ENCODE measurements around the gene CDCA4. TPM values are rescaled to one million over a fixed set of nuclear protein-coding genes. Genes with fewer than 3 reads are reported as not detected.

CDCA4 gene
- total RNA-seq, 2 donors from 2014 or later, result 46.6 to 65.1 TPM

DNA sequence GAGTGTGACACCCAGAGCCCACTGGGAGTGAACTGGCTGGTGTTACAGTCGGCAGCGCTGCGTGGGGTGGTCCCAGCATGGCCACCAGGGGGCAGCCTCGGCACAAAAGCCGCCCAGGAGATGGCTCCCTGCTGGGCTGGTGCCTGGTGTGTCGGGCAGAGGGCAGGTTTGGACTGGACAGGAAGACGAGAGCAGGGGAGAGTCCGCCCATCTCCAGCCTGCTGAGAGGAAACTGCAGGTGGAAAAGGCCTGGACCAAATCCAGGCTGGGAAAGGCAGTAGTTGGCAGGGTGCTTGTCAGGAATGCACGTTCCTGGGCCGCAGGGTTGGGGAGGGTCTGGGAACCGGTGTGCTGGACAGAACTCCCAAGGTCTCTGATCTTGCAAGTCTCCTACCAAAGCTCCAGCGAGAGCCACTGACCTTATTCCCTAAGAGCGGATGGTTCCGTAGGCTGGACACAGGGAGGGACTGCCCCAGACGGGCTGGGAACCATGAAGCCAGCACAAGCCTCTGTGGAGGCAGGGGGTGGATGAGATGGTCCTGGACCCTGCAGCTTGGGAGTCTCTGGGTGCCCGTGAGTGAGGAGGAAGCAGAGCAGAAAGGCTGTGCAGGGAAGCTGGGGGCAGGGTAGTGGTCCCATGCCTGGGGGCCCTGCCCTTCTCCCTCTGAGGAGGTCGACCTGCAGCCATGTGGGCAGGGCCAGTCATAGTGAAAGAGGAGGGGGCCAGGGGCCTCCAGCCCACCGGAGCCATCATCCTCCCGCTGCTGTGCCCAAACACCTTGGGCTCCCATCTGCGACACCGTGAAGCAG lies 44.5 kb downstream of the CDCA4 start:
- Histone ChIP-seq H3K4me3 (ENCODE audit: low read length) (no peak overlapping the region), H3K36me3 (ENCODE audit: control insufficient read depth, insufficient read depth, low read length) (no peaks in the 10 kb centered on the region), H3K9me3 (ENCODE audit: control insufficient read depth, low read length) (no peaks in the 10 kb centered on the region), H3K4me1 (ENCODE audit: control insufficient read depth, insufficient read depth, low read length) (no peaks in the 10 kb centered on the region), H3K27ac (ENCODE audit: low read depth, low read length) (no peak overlapping the region), H3K9ac (ENCODE audit: extremely low read depth, low read length, poor library complexity, severe bottlenecking) (no peak overlapping the region), H3K27me3 (ENCODE audit: control insufficient read depth, insufficient read depth, low read length, poor library complexity, severe bottlenecking) (peaks cover 36% of the 10 kb centered on the region)
- H3K9me3 Mint-ChIP-seq, result no peaks in the 10 kb centered on the region
- peaks cover 3% of the 10 kb centered on the region for H3K4me1 Mint-ChIP-seq
- H3K27me3 Mint-ChIP-seq (ENCODE audit: insufficient read depth), result peaks cover 51% of the 10 kb centered on the region
- peak; percentile 92 for DNase-seq
- H3K36me3 Mint-ChIP-seq (ENCODE audit: low read depth), result no peaks in the 10 kb centered on the region
- no peak overlapping the region for H3K27ac Mint-ChIP-seq
- 61 to 65% methylated on average over 20 to 21 of the region's 21 CpGs for WGBS, 2 experiments (ENCODE audit: insufficient coverage in 1 of 2, insufficient read length in 1 of 2)
- TF ChIP-seq, protein P1, sequence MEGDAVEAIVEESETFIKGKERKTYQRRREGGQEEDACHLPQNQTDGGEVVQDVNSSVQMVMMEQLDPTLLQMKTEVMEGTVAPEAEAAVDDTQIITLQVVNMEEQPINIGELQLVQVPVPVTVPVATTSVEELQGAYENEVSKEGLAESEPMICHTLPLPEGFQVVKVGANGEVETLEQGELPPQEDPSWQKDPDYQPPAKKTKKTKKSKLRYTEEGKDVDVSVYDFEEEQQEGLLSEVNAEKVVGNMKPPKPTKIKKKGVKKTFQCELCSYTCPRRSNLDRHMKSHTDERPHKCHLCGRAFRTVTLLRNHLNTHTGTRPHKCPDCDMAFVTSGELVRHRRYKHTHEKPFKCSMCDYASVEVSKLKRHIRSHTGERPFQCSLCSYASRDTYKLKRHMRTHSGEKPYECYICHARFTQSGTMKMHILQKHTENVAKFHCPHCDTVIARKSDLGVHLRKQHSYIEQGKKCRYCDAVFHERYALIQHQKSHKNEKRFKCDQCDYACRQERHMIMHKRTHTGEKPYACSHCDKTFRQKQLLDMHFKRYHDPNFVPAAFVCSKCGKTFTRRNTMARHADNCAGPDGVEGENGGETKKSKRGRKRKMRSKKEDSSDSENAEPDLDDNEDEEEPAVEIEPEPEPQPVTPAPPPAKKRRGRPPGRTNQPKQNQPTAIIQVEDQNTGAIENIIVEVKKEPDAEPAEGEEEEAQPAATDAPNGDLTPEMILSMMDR (conservative IDR thresholded peaks at IDR 0.05), result peak; percentile 96
- no peak overlapping the region for H3K4me3 Mint-ChIP-seq

DNA sequence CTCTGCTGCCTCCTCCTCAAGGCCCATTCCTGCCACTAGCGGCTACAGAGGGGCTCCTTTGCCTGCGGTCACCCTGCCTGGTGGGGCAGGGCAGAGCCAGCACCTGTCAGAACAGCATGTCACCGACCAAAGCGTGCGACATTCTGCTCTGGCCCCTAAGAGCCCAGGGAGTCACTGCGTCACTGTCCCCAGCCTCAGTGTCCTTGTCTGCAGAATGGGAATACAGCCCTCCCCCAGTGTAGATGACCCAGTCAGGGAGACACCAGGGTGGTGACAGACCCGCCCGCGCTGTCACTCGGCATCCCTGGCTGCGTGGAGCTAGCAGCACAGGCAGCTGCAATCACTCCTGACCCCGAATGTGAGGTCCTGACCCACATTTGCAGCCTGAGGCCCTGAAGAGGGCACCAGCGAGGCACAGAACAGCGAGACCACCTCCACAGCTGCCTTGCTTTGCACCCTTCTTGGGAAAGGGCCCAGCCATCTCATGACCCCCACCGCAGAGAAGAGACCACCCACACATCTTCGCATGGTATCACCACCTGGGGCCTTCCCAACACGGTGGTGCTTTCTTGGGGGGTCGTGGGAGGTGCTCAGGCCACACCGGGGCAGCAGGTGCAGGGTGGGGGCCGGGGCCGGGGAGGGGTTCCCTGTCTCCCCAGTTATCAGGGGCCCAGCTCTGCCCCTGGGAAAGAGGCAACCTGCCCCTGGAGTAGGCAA lies 45.2 kb downstream of the CDCA4 start:
- Mint-ChIP-seq H3K4me3 (no peak overlapping the region), H3K9me3 (no peaks in the 10 kb centered on the region), H3K27me3 (ENCODE audit: insufficient read depth) (peaks cover 44% of the 10 kb centered on the region), H3K27ac (no peak overlapping the region), H3K36me3 (ENCODE audit: low read depth) (no peaks in the 10 kb centered on the region), H3K4me1 (peaks cover 3% of the 10 kb centered on the region)
- H3K9me3 ChIP-seq (ENCODE audit: control insufficient read depth, low read length), result no peaks in the 10 kb centered on the region
- H3K27me3 ChIP-seq (ENCODE audit: control insufficient read depth, insufficient read depth, low read length, poor library complexity, severe bottlenecking), result peaks cover 36% of the 10 kb centered on the region
- no peak overlapping the region for H3K4me3 ChIP-seq (ENCODE audit: low read length)
- H3K4me1 ChIP-seq (ENCODE audit: control insufficient read depth, insufficient read depth, low read length), result no peaks in the 10 kb centered on the region
- H3K9ac ChIP-seq (ENCODE audit: extremely low read depth, low read length, poor library complexity, severe bottlenecking), result no peak overlapping the region
- 62 to 70% methylated on average over 12 to 21 of the region's 21 CpGs for WGBS, 2 experiments (ENCODE audit: insufficient coverage in 1 of 2, insufficient read length in 1 of 2)
- no peak overlapping the region for H3K27ac ChIP-seq (ENCODE audit: low read depth, low read length)
- DNase-seq, result peak; percentile 81
- TF ChIP-seq, protein P1 (conservative IDR thresholded peaks at IDR 0.05), result no peak
- H3K36me3 ChIP-seq (ENCODE audit: control insufficient read depth, insufficient read depth, low read length), result no peaks in the 10 kb centered on the region

DNA sequence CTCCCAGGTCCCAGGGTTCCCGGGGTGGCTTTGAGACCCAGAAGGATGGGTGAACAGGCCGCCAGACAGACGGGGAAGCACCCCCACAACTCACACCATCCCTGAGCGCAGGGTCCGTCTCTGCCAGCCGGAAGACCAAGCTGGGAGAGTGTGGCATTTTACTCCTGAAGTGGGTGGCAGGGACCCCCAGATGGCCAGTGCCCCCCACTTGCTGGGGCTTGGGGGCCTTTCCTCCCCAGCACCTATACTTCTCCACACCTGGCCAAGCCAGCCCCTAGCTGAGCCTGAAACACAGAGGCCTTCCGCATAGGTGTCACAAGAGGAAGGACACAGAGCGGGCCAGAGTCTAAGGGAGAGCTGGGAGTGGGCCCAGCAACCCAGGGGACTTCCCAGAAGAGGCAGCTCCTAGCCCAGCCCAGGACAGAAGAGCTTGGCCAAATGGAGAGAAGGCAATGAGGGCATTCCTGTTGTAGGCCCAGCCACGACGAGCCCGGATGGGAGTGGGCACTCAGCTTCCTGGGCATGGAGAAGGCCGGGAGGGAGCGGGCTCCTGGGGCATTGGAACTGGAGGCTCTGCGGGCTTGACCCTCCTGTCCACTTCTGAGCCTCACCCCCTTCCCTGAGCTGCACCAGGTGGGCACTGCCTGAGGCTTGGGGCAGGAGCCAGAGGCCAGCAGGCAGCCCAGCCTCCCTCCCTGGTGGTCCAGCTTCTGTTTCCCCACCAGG lies 46.1 kb downstream of the CDCA4 start:
- H3K9ac ChIP-seq (ENCODE audit: extremely low read depth, low read length, poor library complexity, severe bottlenecking), result no peak overlapping the region

More for the DNA sequence above, 46.1 kb downstream of the CDCA4 start:
- 93 to 94% methylated on average over 7 to 14 of the region's 14 CpGs for WGBS, 2 experiments (ENCODE audit: insufficient coverage in 1 of 2, insufficient read length in 1 of 2)
- H3K4me1 ChIP-seq (ENCODE audit: control insufficient read depth, insufficient read depth, low read length), result no peaks in the 10 kb centered on the region
- TF ChIP-seq, protein P1 (conservative IDR thresholded peaks at IDR 0.05), result no peak
- Mint-ChIP-seq H3K4me1 (peaks cover 3% of the 10 kb centered on the region), H3K27ac (no peak overlapping the region), H3K9me3 (no peaks in the 10 kb centered on the region), H3K4me3 (no peak overlapping the region), H3K27me3 (ENCODE audit: insufficient read depth) (peaks cover 36% of the 10 kb centered on the region), H3K36me3 (ENCODE audit: low read depth) (no peaks in the 10 kb centered on the region)
- H3K27me3 ChIP-seq (ENCODE audit: control insufficient read depth, insufficient read depth, low read length, poor library complexity, severe bottlenecking), result peaks cover 31% of the 10 kb centered on the region
- H3K4me3 ChIP-seq (ENCODE audit: low read length), result no peak overlapping the region
- no peaks in the 10 kb centered on the region for H3K9me3 ChIP-seq (ENCODE audit: control insufficient read depth, low read length)
- no peak overlapping the region for H3K27ac ChIP-seq (ENCODE audit: low read depth, low read length)
- DNase-seq, result peak; percentile 45
- H3K36me3 ChIP-seq (ENCODE audit: control insufficient read depth, insufficient read depth, low read length), result no peaks in the 10 kb centered on the region

All from endodermal cell (in vitro differentiated cells).